HL-60 (cell line): ENCODE results near the gene MLLT6.

Source experiments
- CTCF ChIP-seq: IDR thresholded peaks from one replicate; pipeline ENCODE4 v1.5.1; 2011; ENCODE audit warnings: low read length, control low read depth, inconsistent platforms; ENCODE audit not compliant: insufficient read depth
- GABPA ChIP-seq: IDR thresholded peaks from 2 replicates; pipeline ENCODE4 v1.6.1; 2012; ENCODE audit warnings: low read depth
- POLR2AphosphoS5 ChIP-seq: IDR thresholded peaks from 2 replicates; pipeline ENCODE4 v1.6.1; 2012; ENCODE audit warnings: low read depth
- REST ChIP-seq: IDR thresholded peaks from 2 replicates; pipeline ENCODE4 v1.6.1; 2012; ENCODE audit warnings: low read depth; ENCODE audit not compliant: insufficient replicate concordance
- SPI1 ChIP-seq: IDR thresholded peaks from 2 replicates; pipeline ENCODE4 v1.6.1; 2012; ENCODE audit warnings: low read depth, mild to moderate bottlenecking, borderline replicate concordance

- TF ChIP-seq CTCF, result no peak
- no peak for TF ChIP-seq REST
- no peak for TF ChIP-seq POLR2AphosphoS5
- TF ChIP-seq GABPA, result no peak
- no peak for TF ChIP-seq SPI1
These were observed 37.3 kb upstream of the MLLT6 start for GRCh38 chr17:38667787-38668122.
